Ovary (tissue), 3 donors: ENCODE measurements around the gene TANC1.

Experiments
- EP300 ChIP-seq: sonication (generic); formaldehyde crosslinking; IDR thresholded peaks from one replicate; pipeline ENCODE4 v1.6.1; 2017; ENCODE audit warnings: antibody characterized with exemption
- POLR2A ChIP-seq: fragments of 450-650 bp; IDR thresholded peaks from one replicate; pipeline ENCODE4 v1.6.1; 2017; ENCODE audit warnings: antibody characterized with exemption, mild to moderate bottlenecking, moderate library complexity
- TF ChIP-seq, protein P1 (sequence below), 3 donors: fragments of 450-650 bp in 2 of 3; fragments of 200-600 bp in 1 of 3; IDR thresholded peaks; one replicate each; pipeline versions ENCODE4 v1.5.1 to v1.8.0; 2016 to 2022; ENCODE audit warnings: antibody characterized with exemption in 3 of 3, mild to moderate bottlenecking in 1 of 3
- donor health status: DM: no; HTN: no; CAD: no.

DNA sequence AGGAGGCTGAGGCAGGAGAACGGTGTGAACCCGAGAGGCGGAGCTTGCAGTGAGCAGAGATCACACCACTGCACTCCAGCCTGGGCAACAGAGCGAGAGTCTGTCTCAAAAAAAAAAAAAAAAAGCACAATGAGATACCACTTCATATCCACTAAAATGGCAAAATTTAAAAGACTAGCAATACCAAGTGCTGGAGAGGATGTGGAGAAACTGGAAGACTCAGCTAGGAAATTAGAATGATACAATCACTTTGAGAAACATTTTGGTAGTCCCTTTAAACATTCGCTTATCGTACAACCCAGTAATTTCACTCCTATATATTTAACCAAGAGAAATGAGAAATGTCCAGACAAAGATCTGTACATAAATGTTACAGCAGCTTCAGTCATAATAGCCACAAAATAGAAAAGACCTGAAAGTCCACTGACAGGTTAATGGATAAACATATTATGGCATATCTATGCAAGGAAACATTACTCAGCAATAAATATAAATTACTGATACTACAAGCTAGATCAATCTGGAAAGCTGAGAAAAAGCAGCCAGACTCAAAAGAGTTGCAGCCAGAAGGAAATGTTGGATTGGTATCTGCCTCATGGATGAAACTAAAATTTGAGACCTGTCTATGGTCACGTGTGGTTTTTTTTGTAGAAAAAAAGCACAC lies 278.0 kb downstream of the TANC1 start:
- TF ChIP-seq, protein P1, sequence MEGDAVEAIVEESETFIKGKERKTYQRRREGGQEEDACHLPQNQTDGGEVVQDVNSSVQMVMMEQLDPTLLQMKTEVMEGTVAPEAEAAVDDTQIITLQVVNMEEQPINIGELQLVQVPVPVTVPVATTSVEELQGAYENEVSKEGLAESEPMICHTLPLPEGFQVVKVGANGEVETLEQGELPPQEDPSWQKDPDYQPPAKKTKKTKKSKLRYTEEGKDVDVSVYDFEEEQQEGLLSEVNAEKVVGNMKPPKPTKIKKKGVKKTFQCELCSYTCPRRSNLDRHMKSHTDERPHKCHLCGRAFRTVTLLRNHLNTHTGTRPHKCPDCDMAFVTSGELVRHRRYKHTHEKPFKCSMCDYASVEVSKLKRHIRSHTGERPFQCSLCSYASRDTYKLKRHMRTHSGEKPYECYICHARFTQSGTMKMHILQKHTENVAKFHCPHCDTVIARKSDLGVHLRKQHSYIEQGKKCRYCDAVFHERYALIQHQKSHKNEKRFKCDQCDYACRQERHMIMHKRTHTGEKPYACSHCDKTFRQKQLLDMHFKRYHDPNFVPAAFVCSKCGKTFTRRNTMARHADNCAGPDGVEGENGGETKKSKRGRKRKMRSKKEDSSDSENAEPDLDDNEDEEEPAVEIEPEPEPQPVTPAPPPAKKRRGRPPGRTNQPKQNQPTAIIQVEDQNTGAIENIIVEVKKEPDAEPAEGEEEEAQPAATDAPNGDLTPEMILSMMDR (IDR thresholded peaks at IDR 0.05) = no peak
- TF ChIP-seq EP300 (no peak), POLR2A (no peak)
